AG09319 (cell line): ENCODE measurements around the gene ANGPTL4.
"Not testable (repeated sequence)": the region's sequence is repeated elsewhere in the genome, so short reads cannot be mapped to it uniquely, and the experiment has no call there.

Experiments
- DNase-seq: peaks from one replicate; pipeline ENCODE4 v3.0.0-alpha.2; 2010; ENCODE audit warnings: low read depth; ENCODE audit errors: extremely low read depth
- CTCF ChIP-seq: IDR thresholded peaks from 2 replicates; pipeline ENCODE4 v1.5.1; 2011; ENCODE audit warnings: low read depth, mild to moderate bottlenecking, inconsistent platforms, low read length, moderate library complexity

ANGPTL4 gene

GRCh38 chr19:8366121-8366581 lies 2.2 kb downstream of the ANGPTL4 start:
- no peak for TF ChIP-seq CTCF
- no peak for DNase-seq

- DNase-seq = no peak
- no peak for TF ChIP-seq CTCF
These were observed 3.0 kb downstream of the ANGPTL4 start for GRCh38 chr19:8366961-8367326.

DNA sequence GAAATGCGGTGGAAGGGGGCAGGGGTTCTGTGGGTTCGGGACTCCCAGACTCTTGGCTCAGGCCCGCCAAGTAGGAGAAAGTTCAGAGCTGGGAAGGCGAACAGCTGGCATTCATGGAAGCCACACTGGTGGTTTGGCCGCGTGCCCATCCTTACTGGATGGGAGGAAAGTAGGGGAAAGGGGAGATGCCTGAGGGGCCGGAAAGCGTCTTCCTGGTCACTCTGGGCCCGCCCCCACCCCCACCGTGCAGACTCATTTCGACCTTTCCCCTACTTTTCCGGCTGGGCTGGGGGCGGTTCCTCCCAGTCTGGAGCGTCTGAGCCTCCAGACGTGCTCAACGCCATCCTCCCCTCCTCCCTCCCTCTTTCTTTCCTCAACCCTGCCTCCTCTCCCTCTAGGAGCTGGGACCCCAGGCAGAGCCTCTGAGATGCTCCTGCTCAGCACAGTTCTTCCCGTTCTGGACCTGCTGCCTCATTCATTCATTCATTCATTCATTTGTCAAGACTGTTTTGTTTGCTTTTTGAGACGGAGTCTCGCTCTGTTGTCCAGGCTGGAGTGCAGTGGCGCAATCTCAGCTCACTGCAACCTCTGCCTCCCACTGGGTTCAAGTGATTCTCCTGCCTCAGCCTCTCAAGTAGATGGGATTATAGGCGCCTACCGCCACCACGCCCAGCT lies 3.5 kb downstream of the ANGPTL4 start:
- no peak for TF ChIP-seq CTCF
- DNase-seq = peak; percentile 96

GRCh38 chr19:8370176-8371010 lies 6.4 kb downstream of the ANGPTL4 start:
- TF ChIP-seq CTCF = no peak
- no peak for DNase-seq

DNA sequence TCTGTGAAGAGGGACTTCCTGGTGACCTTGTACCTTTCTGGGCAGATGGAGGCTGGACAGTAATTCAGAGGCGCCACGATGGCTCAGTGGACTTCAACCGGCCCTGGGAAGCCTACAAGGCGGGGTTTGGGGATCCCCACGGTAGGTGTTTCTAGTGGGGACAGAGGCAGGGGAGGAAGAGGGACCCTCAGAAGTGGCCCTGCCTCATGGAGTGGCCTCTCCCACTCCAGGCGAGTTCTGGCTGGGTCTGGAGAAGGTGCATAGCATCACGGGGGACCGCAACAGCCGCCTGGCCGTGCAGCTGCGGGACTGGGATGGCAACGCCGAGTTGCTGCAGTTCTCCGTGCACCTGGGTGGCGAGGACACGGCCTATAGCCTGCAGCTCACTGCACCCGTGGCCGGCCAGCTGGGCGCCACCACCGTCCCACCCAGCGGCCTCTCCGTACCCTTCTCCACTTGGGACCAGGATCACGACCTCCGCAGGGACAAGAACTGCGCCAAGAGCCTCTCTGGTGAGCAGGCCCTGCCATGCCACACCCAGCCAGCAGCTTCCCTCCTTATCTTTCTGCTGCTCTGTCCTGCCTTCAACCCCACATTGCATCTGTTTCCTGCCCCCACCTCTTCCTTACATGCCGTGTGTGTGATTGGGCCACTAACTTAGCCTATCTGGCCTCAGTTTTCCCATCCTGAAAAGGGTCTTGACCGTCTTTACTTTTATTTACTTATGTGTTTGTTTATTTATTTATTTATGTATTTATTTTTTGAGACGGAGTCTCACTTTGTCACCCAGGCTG lies 7.3 kb downstream of the ANGPTL4 start:
- no peak for TF ChIP-seq CTCF
- no peak for DNase-seq

DNA sequence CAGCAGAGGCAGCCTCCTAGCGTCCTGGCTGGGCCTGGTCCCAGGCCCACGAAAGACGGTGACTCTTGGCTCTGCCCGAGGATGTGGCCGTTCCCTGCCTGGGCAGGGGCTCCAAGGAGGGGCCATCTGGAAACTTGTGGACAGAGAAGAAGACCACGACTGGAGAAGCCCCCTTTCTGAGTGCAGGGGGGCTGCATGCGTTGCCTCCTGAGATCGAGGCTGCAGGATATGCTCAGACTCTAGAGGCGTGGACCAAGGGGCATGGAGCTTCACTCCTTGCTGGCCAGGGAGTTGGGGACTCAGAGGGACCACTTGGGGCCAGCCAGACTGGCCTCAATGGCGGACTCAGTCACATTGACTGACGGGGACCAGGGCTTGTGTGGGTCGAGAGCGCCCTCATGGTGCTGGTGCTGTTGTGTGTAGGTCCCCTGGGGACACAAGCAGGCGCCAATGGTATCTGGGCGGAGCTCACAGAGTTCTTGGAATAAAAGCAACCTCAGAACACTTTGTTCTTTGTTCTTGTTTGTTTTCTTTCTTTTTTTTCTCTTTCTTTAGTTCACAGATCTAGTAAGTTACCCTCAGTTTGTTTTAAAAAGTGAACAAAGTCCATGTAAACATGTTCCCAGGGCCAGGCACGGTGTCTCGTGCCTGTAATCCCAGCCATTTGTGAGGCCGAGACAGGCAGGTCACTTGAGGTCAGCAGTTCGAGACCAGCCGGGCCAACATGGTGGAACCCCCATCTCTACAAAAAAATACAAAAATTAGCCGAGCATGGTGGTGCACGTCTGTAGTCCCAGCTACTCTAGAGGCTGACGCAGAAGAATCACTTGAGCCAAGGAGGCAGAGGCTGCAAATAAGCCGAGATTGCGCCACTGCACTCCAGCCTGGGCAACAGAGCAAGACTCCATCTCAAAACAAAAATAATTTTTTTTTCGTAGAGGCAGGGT lies 10.2 kb downstream of the ANGPTL4 start:
- no peak for DNase-seq
- TF ChIP-seq CTCF = no peak

DNA sequence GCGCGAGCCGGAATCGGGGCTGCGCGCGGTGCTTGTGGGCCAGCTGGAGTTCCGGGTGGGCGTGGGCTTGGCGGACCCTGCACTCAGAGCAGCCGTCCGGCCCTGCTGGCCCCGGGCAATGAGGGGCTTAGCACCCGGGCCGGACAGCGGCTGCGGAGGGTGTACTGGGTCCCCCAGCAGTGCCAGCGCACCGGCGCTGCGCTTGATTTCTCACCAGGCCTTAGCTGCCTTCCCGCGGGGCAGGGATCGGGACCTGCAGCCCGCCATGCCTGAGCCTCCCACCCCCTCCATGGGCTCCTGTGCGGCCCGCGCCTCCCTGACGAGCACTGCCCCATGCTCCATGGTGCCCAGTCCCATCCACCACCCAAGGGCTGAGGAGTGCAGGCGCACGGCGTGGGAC lies 11.8 kb downstream of the ANGPTL4 start:
- not testable (repeated sequence) for DNase-seq

GRCh38 chr19:8376373-8376974 lies 12.5 kb downstream of the ANGPTL4 start:
- not testable (repeated sequence) for DNase-seq
